Activated naive CD4-positive, alpha-beta T cell treated with Interleukin-2 at 50 U/mL for 16 hours (primary cell): ENCODE data around the gene WDR31.
"Not testable (repeated sequence)": the region's sequence is repeated elsewhere in the genome, so short reads cannot be mapped to it uniquely, and the experiment has no call there.

Source experiments
- DNase-seq: peaks from one replicate; pipeline ENCODE4 v3.0.0-alpha.2; 2020

WDR31 gene

DNA sequence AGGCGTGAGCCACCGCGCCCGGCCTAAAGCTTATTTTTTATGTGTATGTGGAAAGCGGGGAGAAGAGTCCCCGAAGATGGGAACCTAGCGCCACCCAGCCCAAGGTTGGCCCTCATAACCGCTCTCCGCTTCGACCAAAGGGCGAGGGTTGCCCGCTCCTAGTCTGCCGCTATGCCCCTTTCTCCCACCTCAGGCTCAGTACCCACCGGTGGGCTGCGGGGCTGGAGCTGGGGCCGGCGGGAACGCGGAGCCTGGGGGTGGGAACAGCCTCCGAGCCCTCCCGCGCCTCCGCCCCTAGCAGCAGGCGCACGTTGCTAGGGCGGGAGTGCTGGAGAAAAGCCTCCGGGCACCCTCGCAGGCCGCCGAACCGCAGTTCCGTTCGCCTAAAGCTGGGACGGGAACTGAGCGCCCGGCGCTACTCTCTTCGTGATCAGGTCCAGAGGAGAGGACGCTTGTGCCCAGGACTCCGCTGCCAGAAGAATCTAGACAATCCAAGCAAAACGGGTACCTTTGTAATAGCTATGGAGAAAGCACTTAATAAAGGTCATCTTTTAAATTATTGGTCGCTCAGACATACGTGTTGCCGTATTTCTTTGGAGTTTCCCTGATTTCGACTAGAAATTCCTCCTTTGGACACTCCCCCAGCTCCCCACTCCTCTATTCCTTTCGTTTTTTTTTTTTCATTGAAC lies at the start of gene WDR31:
Gene WDR31, minus strand, starts transcription at position 265 of the 689 bp plus-strand sequence. CDS start 8,253 bp downstream, outside the sequence.
- DNase-seq, result peak; percentile 85

- DNase-seq, result no peak
These were observed 49.4 kb upstream of the WDR31 start for GRCh38 chr9:113389451-113389850.

DNA sequence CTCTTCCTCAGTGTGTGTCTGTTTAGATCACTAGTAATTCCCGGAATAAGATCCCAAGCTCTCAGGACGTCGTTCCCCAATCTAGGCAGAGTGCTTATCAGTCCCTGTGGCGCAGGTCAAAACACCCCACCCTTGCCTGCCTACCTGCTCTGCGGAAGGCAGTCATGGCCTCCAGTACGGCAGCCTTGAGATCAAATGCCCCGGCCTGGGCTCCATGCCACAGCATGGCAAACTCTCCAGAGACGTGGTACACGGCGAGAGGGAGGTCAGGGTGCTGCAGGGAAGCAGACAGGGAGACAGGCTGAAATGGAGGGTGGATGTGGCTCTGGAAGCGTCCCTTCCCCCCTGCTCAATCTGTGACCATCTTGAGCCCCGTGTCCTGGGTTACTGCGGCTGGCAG lies 48.8 kb upstream of the WDR31 start:
- DNase-seq, result no peak

DNA sequence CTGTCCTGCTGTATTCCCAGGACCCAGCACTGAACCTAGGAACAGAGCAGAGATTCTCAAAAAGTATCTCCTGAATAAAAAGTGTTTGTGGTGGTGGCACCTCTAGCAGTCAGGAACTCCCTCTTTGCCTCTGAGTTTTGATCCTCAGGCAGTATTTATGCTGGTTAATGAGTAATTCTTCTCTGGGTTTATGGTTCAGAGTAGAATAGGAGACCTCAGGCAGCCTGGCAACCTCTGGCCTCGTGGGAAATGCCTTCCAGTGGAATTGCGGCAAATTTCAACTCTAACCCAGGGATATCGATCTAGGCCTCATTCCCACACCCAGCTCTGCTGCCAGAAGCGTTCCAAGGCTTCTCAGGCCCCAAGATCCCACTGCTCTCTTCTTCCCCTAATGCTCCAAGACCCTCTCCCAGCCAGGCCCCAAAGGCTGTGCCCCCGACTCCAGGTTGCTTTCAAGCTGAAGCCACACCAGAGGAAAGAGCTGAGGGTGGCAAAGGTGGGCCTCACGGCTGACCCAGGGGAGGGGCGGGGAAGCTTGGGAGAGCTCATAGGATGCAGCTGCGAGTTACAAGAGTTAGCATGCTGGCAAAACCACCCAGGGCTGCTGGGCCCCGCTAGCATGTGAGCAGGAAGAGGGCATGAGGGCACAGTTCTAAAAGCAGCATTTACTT lies 47.6 kb upstream of the WDR31 start:
- DNase-seq, result no peak

DNA sequence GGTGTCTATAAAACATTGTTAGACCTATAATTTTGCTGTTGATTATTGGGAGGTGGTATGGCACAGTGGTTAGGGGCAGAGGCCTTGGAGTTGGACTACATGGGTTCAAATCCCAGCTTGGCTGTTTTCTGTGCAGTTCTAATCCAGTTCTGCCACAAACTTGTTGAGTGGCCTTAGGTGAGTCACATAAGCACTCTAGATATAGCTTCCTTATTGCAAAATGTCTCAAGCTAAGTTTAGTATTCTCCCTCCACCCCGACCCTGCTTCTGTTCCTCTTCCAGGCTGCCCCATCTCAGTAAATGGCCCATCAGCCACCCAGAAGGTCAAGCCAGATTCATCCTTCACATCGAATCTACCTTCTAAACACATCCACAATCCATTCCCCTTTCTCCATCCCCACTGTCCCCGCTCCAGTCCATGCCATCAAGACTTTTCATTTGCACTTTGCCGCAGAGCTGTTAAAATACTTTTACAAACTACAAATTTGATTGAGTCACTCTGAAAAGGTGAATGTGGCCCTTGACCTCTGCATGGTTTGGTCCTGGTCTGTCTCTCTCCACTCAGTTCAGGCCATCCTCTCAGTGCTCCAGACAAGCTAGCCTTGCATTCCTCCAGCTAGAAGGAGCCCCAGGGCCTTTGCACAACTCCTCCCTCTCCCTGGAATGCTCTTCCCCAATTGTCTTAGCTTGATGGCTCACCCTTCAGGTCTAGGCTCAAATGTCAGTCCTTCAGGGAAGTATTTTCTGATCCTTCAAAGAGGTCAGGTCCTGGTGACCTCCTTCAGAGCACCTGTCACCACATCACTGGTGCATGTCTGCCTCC lies 46.7 kb upstream of the WDR31 start:
- no peak for DNase-seq

GRCh38 chr9:113381909-113382411 lies 41.9 kb upstream of the WDR31 start:
- DNase-seq, result no peak

DNA sequence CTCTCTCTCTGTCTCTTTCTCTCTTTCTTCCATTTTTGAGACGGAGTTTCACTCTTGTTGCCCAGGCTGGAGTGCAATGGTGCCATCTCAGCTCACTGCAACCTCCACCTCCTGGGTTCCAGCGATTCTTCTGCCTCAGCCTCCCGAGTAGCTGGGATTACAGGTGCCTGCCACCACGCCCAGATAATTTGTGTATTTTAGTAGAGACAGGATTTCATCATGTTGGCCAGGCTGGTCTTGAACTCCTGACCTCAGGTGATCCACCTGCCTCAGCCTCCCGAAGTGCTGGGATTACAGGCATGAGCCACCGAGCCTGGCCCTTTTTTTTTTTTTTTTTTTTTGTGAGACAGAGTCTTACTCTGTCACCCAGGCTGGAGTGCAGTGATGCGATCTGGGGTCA lies 41.4 kb upstream of the WDR31 start:
- not testable (repeated sequence) for DNase-seq

GRCh38 chr9:113380869-113381378 lies 40.8 kb upstream of the WDR31 start:
- no peak for DNase-seq

- not testable (repeated sequence) for DNase-seq
These were observed 39.7 kb upstream of the WDR31 start for GRCh38 chr9:113379829-113380210.

GRCh38 chr9:113379094-113379828 lies 39.2 kb upstream of the WDR31 start:
- not testable (repeated sequence) for DNase-seq

DNA sequence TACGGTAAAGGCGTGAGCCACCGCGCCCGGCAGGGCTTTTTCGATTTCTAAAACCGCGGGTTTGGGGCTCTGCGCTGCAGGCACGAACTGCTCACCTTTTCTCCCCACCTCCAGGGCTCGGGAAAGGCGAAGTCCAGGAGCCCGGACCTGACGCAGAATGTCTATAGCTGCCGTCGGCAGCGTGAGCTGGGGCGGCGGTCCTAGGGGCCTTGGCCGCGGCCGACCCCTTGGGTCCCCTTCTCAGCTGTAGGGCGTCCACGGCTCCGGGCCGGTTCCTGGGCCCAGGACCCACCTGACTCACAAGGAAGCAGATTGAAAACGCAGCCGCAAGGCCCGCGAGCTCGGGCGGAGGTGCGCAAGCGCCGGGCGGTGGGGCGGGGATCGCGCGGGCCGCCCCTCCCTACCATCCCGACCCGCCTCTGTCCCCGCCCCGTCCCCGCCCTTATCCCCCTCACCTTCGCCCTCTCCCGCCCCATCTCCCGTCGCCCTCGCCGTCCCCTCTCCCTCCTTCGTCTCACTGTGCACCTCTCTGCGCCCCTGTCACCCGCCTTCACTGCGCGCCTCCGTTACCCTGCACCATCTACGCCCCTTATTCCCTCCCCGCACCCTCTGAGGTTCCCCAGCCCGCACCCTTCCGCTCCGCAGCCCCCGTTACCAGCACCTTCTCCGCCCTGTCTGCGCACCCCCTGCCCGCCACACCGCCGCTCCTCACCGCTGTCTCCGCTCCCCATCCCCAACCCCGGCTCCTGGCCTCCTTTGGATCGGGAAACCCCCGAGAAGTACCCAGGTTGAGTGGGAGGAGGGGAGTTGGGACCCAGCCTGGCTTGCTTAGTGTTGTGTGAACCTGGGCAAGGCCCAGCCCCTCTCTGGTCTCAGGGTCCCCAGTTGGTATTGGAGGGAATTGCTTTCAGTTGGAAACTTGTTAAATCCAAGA lies 36.8 kb upstream of the WDR31 start, which contains the start of gene HDHD3:
Gene HDHD3, minus strand, starts transcription at position 353 of the 934 bp plus-strand sequence. CDS start 2,632 bp downstream, outside the sequence.
- DNase-seq, result peak; percentile 72

- no peak for DNase-seq
These were observed 35.3 kb upstream of the WDR31 start for GRCh38 chr9:113375057-113376023.

DNA sequence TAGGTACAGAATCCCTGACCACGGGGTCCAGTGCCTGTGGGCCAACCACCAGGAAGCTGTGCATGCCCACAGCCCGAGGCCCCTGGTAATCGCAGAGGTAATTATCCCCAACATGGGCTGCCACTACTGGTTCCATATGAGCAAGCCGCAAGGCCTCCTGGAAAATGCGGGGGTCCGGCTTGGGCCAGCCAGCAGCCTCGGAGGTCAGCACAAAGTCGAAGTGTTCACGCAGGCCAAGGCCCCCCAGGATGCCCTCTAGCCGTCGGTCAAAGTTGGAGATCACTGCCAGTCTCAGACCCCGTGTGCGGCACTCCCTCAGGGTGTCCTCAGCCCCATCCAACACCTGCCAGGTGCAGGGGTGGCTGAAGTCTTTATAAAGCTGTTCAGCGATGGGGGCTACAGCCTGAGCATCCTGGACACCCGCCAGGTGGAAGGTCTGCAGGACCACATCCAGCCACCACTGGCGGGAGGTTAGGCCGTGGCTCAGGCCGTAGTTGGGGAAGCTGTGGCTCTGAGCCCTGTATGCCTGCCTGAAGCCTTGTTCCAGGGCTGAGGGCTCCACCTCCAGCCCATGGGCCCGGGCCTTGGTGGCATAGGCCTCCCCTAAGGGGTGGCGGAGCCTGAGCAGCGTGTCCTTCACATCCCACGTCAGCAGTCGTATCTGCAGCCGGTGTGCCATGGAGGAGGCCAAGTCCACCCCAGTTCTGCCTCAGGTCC lies 33.8 kb upstream of the WDR31 start:
- no peak for DNase-seq

DNA sequence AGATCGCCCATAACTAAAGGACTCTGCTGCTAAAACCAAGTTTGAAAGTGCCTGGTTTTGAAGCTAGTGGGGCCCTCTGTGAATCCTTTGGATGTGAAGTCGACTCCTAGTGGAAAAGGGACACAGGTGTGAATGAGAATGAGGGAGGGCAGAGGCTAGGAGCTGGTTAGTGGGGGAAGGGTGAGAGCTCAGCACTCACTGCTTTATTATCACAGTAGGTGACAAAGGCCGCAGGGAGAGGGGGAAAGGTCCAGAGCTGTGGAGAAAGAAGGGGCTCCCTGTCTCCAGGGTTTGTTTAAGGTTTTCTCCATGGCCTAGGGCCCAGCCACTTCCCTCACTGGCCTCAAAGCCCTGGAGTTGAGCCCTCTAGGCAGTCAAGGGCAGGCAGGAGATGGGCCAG lies 33.2 kb upstream of the WDR31 start:
- no peak for DNase-seq

DNA sequence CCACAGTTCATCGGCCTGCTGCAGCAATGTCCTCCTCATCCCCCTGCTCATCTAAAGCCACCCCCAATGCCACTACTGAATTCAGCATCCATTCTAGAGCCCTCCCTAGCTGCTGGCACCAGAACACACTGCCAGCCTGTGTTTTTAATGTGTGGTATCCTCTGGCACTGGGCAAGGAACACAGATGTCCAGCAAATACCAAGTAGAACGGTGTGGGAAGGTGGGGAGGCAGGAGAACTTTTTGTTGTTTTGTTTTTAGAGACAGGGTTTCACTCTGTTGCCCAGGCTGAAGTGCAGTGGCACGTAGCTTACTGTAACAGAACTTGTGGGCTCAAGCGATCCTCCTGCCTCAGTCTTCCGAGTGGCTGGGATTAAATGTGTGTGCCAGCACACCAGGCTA lies 32.0 kb upstream of the WDR31 start:
- no peak for DNase-seq

GRCh38 chr9:113370806-113371325 lies 30.8 kb upstream of the WDR31 start:
- no peak for DNase-seq

- DNase-seq, result no peak
These were observed 29.7 kb upstream of the WDR31 start for GRCh38 chr9:113369855-113370140.

GRCh38 chr9:113368982-113369854 lies 29.1 kb upstream of the WDR31 start:
- DNase-seq, result no peak
